Mesothelial cell of epicardium (in vitro differentiated cells): ENCODE results near the gene EIF3J. TPM values are rescaled to one million over a fixed set of nuclear protein-coding genes. Genes with fewer than 3 reads are reported as not detected.
"Not testable (repeated sequence)": the region's sequence is repeated elsewhere in the genome, so short reads cannot be mapped to it uniquely, and the experiment has no call there.

Source experiments
- DNase-seq, 2 experiments: peaks; one replicate each; pipeline ENCODE4 v3.0.0; 2021; ENCODE audit warnings: low spot score in 2 of 2; ENCODE audit not compliant: unreplicated experiment in 2 of 2
- H3K27ac Mint-ChIP-seq: 2 replicates; pipeline ENCODE4 v1.8.0; 2021; ENCODE audit warnings: mixed read lengths
- H3K27me3 Mint-ChIP-seq: 2 replicates; pipeline ENCODE4 v1.8.0; 2021; ENCODE audit warnings: low read depth, mixed read lengths
- H3K36me3 Mint-ChIP-seq: 2 replicates; pipeline ENCODE4 v1.8.0; 2021; ENCODE audit warnings: mixed read lengths
- H3K4me1 Mint-ChIP-seq: 2 replicates; pipeline ENCODE4 v1.8.0; 2021; ENCODE audit warnings: mixed read lengths
- H3K4me3 Mint-ChIP-seq: 2 replicates; pipeline ENCODE4 v1.8.0; 2021; ENCODE audit warnings: mild to moderate bottlenecking, moderate library complexity, mixed read lengths
- H3K9me3 Mint-ChIP-seq: 2 replicates; pipeline ENCODE4 v1.8.0; 2021; ENCODE audit warnings: mixed read lengths
- total RNA-seq: library from RNA; stranded (reverse); gene quantifications from 3 replicates; pipeline ENCODE4 v1.2.1, GENCODE V29; 2021
- TF ChIP-seq, protein P1 (sequence below): fragments of 200-600 bp; sonication (generic); IDR thresholded peaks from one replicate; pipeline ENCODE4 v1.5.0; 2021; ENCODE audit warnings: antibody characterized with exemption; ENCODE audit not compliant: unreplicated experiment

The EIF3J gene
- total RNA-seq, 1 donor from 2014 or later, result 75.7 TPM

DNA sequence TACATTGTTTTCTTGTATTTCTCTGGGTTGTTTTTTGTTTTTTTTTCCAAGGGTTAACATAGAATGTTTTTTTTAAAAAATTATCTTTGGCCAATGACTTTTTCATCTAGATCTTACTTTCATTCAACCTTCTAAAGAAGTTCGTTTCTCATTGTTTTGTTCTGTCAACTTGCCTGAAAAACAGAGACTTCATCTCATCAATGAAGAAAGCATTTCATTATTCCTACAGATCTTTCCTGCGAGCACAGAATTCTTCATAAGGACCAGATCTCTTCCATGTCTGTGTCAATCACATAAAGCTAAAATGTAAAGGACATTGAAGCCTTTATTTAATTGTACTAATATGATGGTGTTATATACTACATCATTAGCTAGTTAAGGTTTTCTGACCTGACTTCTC lies 9.7 kb upstream of the EIF3J start:
- no peak for DNase-seq
- H3K4me1 Mint-ChIP-seq, result no peaks in the 10 kb centered on the region
- peaks cover 12% of the 10 kb centered on the region for H3K36me3 Mint-ChIP-seq
- TF ChIP-seq, protein P1, sequence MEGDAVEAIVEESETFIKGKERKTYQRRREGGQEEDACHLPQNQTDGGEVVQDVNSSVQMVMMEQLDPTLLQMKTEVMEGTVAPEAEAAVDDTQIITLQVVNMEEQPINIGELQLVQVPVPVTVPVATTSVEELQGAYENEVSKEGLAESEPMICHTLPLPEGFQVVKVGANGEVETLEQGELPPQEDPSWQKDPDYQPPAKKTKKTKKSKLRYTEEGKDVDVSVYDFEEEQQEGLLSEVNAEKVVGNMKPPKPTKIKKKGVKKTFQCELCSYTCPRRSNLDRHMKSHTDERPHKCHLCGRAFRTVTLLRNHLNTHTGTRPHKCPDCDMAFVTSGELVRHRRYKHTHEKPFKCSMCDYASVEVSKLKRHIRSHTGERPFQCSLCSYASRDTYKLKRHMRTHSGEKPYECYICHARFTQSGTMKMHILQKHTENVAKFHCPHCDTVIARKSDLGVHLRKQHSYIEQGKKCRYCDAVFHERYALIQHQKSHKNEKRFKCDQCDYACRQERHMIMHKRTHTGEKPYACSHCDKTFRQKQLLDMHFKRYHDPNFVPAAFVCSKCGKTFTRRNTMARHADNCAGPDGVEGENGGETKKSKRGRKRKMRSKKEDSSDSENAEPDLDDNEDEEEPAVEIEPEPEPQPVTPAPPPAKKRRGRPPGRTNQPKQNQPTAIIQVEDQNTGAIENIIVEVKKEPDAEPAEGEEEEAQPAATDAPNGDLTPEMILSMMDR, result no peak
- H3K9me3 Mint-ChIP-seq, result no peaks in the 10 kb centered on the region
- H3K4me3 Mint-ChIP-seq, result no peak overlapping the region
- no peak overlapping the region for H3K27ac Mint-ChIP-seq
- no peaks in the 10 kb centered on the region for H3K27me3 Mint-ChIP-seq

DNA sequence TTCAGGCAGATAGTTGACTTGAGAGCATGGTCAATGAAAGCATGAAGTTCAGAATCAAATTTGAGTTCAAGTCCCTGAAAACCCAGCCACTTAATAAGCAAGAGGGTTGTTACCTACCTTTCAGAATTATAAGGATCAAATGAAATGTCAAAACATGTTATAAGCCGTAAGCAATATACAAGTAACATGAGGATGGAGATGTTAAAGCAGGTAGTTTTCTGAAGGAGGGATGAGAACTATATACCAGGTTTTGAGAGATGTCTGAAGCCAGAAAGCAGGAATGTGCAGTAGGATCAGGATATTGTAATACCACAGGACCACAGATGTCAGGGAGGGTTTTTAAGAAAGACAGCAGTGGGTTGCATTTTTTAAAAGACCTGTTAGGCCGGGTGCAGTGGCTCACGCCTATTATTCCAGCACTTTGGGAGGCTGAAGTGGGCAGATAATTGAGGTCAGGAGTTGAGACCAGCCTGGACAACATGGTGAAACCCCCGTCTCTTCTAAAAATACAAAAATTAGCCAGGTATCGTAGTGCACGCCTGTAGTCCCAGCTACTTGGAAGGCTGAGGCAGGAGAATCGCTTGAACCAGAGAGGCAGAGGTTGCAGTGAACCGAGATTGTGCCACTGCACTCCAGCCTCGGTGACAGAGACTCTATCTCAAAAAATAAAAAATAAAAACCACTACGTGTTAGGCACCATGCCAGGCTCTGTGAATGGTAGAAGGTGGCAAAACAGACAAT lies 6.9 kb upstream of the EIF3J start:
- Mint-ChIP-seq H3K27me3 (no peaks in the 10 kb centered on the region), H3K9me3 (no peaks in the 10 kb centered on the region), H3K27ac (peak overlapping the region; percentile 40), H3K4me3 (no peak overlapping the region), H3K4me1 (no peaks in the 10 kb centered on the region), H3K36me3 (peaks cover 5% of the 10 kb centered on the region)
- no peak for DNase-seq
- TF ChIP-seq, protein P1, result no peak

DNA sequence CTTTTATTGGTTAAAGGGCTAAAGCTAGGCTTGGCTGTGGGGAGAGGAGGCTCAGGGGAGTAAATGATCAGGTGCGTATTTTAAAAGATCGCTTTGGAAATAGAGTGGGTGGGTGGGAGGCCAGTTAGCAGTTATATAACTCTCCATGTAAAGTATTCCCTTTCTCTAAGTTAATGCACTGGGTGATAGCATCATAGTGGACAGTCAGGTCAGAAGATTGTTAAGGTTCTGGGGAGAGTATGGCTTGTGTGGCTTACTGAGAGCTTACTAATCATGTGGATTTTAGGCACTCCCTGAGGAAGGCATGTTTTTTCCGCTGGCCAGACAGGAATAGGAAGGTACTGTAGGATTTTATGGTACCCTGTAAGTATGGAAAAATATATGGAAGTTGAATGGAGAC lies 6.3 kb upstream of the EIF3J start:
- Mint-ChIP-seq H3K4me1 (peaks cover 3% of the 10 kb centered on the region), H3K36me3 (peaks cover 5% of the 10 kb centered on the region), H3K27me3 (no peaks in the 10 kb centered on the region), H3K27ac (no peak overlapping the region), H3K4me3 (no peak overlapping the region), H3K9me3 (no peaks in the 10 kb centered on the region)
- TF ChIP-seq, protein P1, result no peak
- no peak for DNase-seq

DNA sequence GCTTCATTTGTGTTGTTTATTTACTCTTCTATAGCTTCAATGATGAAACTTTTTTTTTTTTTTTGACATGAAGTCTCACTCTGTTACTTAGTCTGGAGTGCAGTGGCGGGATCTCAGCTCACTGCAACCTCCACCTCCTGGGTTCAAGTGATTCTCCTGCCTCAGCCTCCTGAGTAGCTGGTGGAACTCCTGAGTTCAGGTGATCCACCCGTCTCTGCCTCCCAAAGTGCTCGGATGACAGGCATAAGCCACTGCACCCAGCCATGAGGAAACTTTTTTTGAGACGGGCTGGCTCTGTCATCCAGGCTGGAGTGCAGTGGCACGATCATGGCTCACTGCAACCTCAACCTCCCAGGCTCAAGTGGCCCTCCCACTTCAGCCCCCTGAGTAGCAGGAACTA lies 4.7 kb upstream of the EIF3J start:
- not testable (repeated sequence) for H3K27me3 Mint-ChIP-seq, H3K4me3 Mint-ChIP-seq, DNase-seq, H3K9me3 Mint-ChIP-seq, H3K36me3 Mint-ChIP-seq, H3K27ac Mint-ChIP-seq, H3K4me1 Mint-ChIP-seq

DNA sequence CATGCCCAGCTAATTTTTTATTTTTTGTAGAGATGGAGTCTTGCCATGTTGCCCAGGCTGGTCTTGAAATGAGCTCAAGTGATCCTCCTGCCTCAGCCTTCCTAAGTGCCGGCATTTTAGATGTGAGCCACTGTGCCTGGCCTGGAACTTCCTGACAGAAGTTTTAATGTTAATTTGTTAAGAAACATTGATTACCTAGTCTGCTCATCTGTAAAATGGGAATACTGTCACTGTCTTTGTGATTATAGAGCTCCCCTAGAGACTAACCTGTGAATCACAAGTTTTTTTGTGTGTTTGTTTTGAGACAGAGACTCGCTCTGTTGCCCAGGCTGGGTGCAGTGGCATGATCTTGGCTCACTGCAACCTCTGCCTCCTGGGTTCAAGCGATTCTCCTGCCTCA lies 4.3 kb upstream of the EIF3J start:
- H3K27ac Mint-ChIP-seq, result no peak overlapping the region
- no peaks in the 10 kb centered on the region for H3K9me3 Mint-ChIP-seq
- H3K4me1 Mint-ChIP-seq, result peaks cover 10% of the 10 kb centered on the region
- DNase-seq, result no peak
- H3K4me3 Mint-ChIP-seq, result no peak overlapping the region
- no peaks in the 10 kb centered on the region for H3K27me3 Mint-ChIP-seq
- TF ChIP-seq, protein P1, result no peak
- peaks cover 4% of the 10 kb centered on the region for H3K36me3 Mint-ChIP-seq

DNA sequence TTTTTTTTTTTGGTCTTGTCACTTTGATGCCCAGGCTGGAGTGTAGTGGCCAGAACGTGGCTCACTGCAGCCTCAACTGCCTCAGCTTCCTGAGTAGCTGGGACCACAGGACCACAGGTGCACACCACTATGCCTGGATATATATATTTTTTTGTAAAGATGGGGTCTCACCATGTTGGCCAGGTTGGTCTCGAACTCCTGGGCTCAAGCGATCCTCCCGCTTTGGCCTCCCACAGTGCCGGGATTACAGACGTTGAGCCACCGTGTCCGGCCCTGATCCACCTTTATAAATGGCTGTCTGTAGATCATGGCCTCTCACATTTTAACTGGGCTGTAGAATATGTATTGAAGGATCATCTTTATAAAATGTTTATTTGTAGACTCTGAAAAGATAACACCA lies 1.9 kb upstream of the EIF3J start:
- Mint-ChIP-seq H3K4me3 (peak overlapping the region; percentile 82), H3K4me1 (peaks cover 21% of the 10 kb centered on the region), H3K36me3 (peaks cover 8% of the 10 kb centered on the region), H3K9me3 (no peaks in the 10 kb centered on the region), H3K27ac (peak overlapping the region; percentile 98), H3K27me3 (no peaks in the 10 kb centered on the region)
- DNase-seq, result no peak
- TF ChIP-seq, protein P1, result no peak
